Inferior parietal cortex (tissue), 1 donor: Measurements from ENCODE around the gene NUDT5.
"Not testable (repeated sequence)": the region's sequence is repeated elsewhere in the genome, so short reads cannot be mapped to it uniquely, and the experiment has no call there.

Experiments used
- DNase-seq: peaks from one replicate; pipeline ENCODE4 v3.0.0-alpha.2; 2016; ENCODE audit errors: extremely low spot score

NUDT5 gene

GRCh38 chr10:12205082-12205481 lies 9.4 kb upstream of the NUDT5 start:
- no peak for DNase-seq

GRCh38 chr10:12202226-12202625 lies 6.5 kb upstream of the NUDT5 start:
- DNase-seq = no peak

- no peak for DNase-seq
Measured at GRCh38 chr10:12201543-12201942, 5.9 kb upstream of the NUDT5 start.

GRCh38 chr10:12200850-12201249 lies 5.2 kb upstream of the NUDT5 start:
- DNase-seq = no peak

GRCh38 chr10:12198156-12198555 lies 2.5 kb upstream of the NUDT5 start:
- no peak for DNase-seq

- DNase-seq = no peak
Measured at GRCh38 chr10:12196531-12197211, 980 bp upstream of the NUDT5 start.

- DNase-seq = no peak
Measured at GRCh38 chr10:12195281-12195602, 449 bp downstream of the NUDT5 start.

- DNase-seq = no peak
Measured at GRCh38 chr10:12194752-12195271, 879 bp downstream of the NUDT5 start.

- DNase-seq = no peak
Measured at GRCh38 chr10:12193193-12193592, 2.5 kb downstream of the NUDT5 start.

- no peak for DNase-seq
Measured at GRCh38 chr10:12191715-12192114, 4.0 kb downstream of the NUDT5 start.

GRCh38 chr10:12189426-12189825 lies 6.3 kb downstream of the NUDT5 start:
- DNase-seq = no peak

GRCh38 chr10:12188656-12189055 lies 7.0 kb downstream of the NUDT5 start:
- DNase-seq = no peak

- no peak for DNase-seq
Measured at GRCh38 chr10:12187321-12187905, 8.3 kb downstream of the NUDT5 start.

- no peak for DNase-seq
Measured at GRCh38 chr10:12186323-12186722, 9.4 kb downstream of the NUDT5 start.

GRCh38 chr10:12184165-12184564 lies 11.5 kb downstream of the NUDT5 start:
- no peak for DNase-seq

- DNase-seq = no peak
Measured at GRCh38 chr10:12181065-12181775, 14.5 kb downstream of the NUDT5 start.

- DNase-seq = no peak
Measured at GRCh38 chr10:12180221-12180974, 15.3 kb downstream of the NUDT5 start.

GRCh38 chr10:12179606-12180170 lies 16.0 kb downstream of the NUDT5 start:
- DNase-seq = no peak

- DNase-seq = no peak
Measured at GRCh38 chr10:12177642-12178041, 18.0 kb downstream of the NUDT5 start.

GRCh38 chr10:12171512-12171911 lies 24.2 kb downstream of the NUDT5 start:
- not testable (repeated sequence) for DNase-seq

GRCh38 chr10:12165999-12166775 lies 29.5 kb downstream of the NUDT5 start:
- DNase-seq = no peak
